HepG2 (cell line): Measurements from ENCODE around the gene TSHZ1. TPM values are rescaled to one million over a fixed set of nuclear protein-coding genes. Genes with fewer than 3 reads are reported as not detected.

Experiments
- ATAC-seq: fragments of 200-7000 bp; cut with Tn5 transposase; 3 replicates; pipeline ENCODE4 v1.9.1; 2020; ENCODE audit warnings: mild to moderate bottlenecking, moderate library complexity
- BruUV-seq: library from RNA; stranded (reverse); fragments of 400-500 nt; replicated peaks from 2 replicates; lab custom pipeline; 2021; lab: Mats Ljungman, UMichigan
- CTCF ChIA-PET: fragments of 300-600 bp; formaldehyde crosslinking; extraction: SDS; loops from one replicate; lab custom pipeline; 2021; ENCODE audit warnings: low total read pairs, inconsistent platforms, low intra/inter-chr PET ratio; lab: Yijun Ruan, JAX
- POLR2A ChIA-PET: fragments of 350-600 bp; sonication (Branson Sonifier 250); formaldehyde crosslinking; loops from one replicate; lab custom pipeline; 2020; ENCODE audit warnings: antibody characterized with exemption, inconsistent platforms; lab: Yijun Ruan, JAX
- DNase-seq: peaks from one replicate; pipeline ENCODE4 v3.0.0-alpha.2; 2015; ENCODE audit warnings: low spot score
- FAIRE-seq: peaks from 3 replicates; lab custom pipeline; 2011; peaks lifted over from hg19 to GRCh38; lab: Jason Lieb, UNC
- H2AFZ ChIP-seq: one replicate; pipeline ENCODE4 v1.6.1; 2011; ENCODE audit warnings: low read length, inconsistent platforms
- H3K27ac ChIP-seq: fragments of 300-600 bp; 3 replicates; pipeline ENCODE4 v1.8.0; 2011; ENCODE audit warnings: mixed run types, mild to moderate bottlenecking, mixed read lengths, low read length, inconsistent platforms; ENCODE audit not compliant: insufficient read depth; ENCODE audit errors: extremely low read length
- H3K27me3 ChIP-seq, 2 experiments: fragments of 200-600 bp in 1 of 2; 2 replicates in 1 of 2; 3 replicates in 1 of 2; pipeline versions ENCODE4 v1.6.0 to v1.8.0; 2011; ENCODE audit warnings: low read length in 2 of 2, mild to moderate bottlenecking in 2 of 2, moderate library complexity in 2 of 2, inconsistent platforms in 1 of 2; ENCODE audit not compliant: insufficient read depth in 2 of 2, control insufficient read depth in 1 of 2
- H3K36me3 ChIP-seq, 2 experiments: fragments of 200-600 bp in 1 of 2; replicated peaks in 1 of 2; 2 replicates in 1 of 2; 3 replicates in 1 of 2; pipeline versions ENCODE4 v1.5.1 to v1.8.0; 2011; ENCODE audit warnings: low read length in 2 of 2, inconsistent platforms in 1 of 2; ENCODE audit not compliant: insufficient read depth in 2 of 2, control insufficient read depth in 1 of 2
- H3K4me1 ChIP-seq: 2 replicates; pipeline ENCODE4 v1.5.1; 2012; ENCODE audit warnings: low read length, inconsistent platforms; ENCODE audit not compliant: insufficient read depth
- H3K4me2 ChIP-seq: 2 replicates; pipeline ENCODE4 v1.6.0; 2011; ENCODE audit warnings: low read depth, low read length, inconsistent platforms
- H3K4me3 ChIP-seq, 3 experiments: fragments of 200-600 bp in 1 of 3; sonication (generic), shearing (Covaris generic) in 1 of 3; replicated peaks in 1 of 3; 2 replicates each; pipeline ENCODE4 v1.5.1; 2011 to 2016; ENCODE audit warnings: low read length in 3 of 3, inconsistent platforms in 2 of 3, low read depth in 2 of 3, mild to moderate bottlenecking in 2 of 3, control low read depth in 1 of 3, mixed read lengths in 1 of 3; ENCODE audit not compliant: insufficient read depth in 1 of 3
- H3K79me2 ChIP-seq: one replicate; pipeline ENCODE4 v1.6.1; 2011; ENCODE audit warnings: low read length, inconsistent platforms; ENCODE audit not compliant: insufficient read depth
- H3K9ac ChIP-seq: 2 replicates; pipeline ENCODE4 v1.6.0; 2011; ENCODE audit warnings: mild to moderate bottlenecking, low read depth, low read length, inconsistent platforms; ENCODE audit not compliant: insufficient read depth
- H3K9me3 ChIP-seq: 2 replicates; pipeline ENCODE4 v1.5.1; 2012; ENCODE audit warnings: mild to moderate bottlenecking, low read length
- H4K20me1 ChIP-seq: 2 replicates; pipeline ENCODE4 v1.6.0; 2011; ENCODE audit warnings: inconsistent platforms, mild to moderate bottlenecking, low read length, moderate library complexity; ENCODE audit not compliant: insufficient read depth
- DMAP1 ChIP-seq: IDR thresholded peaks from 2 replicates; pipeline ENCODE4 v1.6.1; 2016
- EEA1 ChIP-seq: sonication (generic); formaldehyde crosslinking; IDR thresholded peaks from 2 replicates; pipeline ENCODE4 v1.5.1; 2020; ENCODE audit warnings: mild to moderate bottlenecking, missing genetic modification reagents, borderline replicate concordance
- ETV6 ChIP-seq: sonication (generic); formaldehyde crosslinking; conservative IDR thresholded peaks from 2 replicates; pipeline ENCODE4 v1.4.0; 2020; ENCODE audit warnings: missing genetic modification reagents
- HOXA5 ChIP-seq: sonication (generic); formaldehyde crosslinking; IDR thresholded peaks from 2 replicates; pipeline ENCODE4 v1.4.0; 2020; ENCODE audit warnings: missing genetic modification reagents
- MED13 ChIP-seq: sonication (generic); formaldehyde crosslinking; IDR thresholded peaks from 2 replicates; pipeline ENCODE4 v1.5.0; 2020; ENCODE audit warnings: missing genetic modification reagents
- MEIS2 ChIP-seq: sonication (generic); formaldehyde crosslinking; IDR thresholded peaks from 2 replicates; pipeline ENCODE4 v1.9.0; 2021; ENCODE audit warnings: mild to moderate bottlenecking, missing genetic modification reagents
- RBFOX2 ChIP-seq: fragments of 200-400 bp; formaldehyde crosslinking; IDR thresholded peaks from 2 replicates; pipeline ENCODE4 v1.6.1; 2017; ENCODE audit warnings: low read depth, mild to moderate bottlenecking, low read length
- SMAD1 ChIP-seq: sonication (generic); formaldehyde crosslinking; IDR thresholded peaks from 2 replicates; pipeline ENCODE4 v1.4.0; 2020; ENCODE audit warnings: missing genetic modification reagents, low read depth, mild to moderate bottlenecking, borderline replicate concordance
- THYN1 ChIP-seq: sonication (generic); formaldehyde crosslinking; IDR thresholded peaks from 2 replicates; pipeline ENCODE4 v1.8.1; 2023; ENCODE audit warnings: low read depth, mild to moderate bottlenecking, moderate library complexity, missing genetic modification reagents, borderline replicate concordance
- TOPORS ChIP-seq: sonication (generic); formaldehyde crosslinking; IDR thresholded peaks from 2 replicates; pipeline ENCODE4 v1.8.0; 2023; ENCODE audit warnings: mild to moderate bottlenecking, missing genetic modification reagents
- ZBTB21 ChIP-seq: sonication (generic); formaldehyde crosslinking; IDR thresholded peaks from 2 replicates; pipeline ENCODE4 v1.4.0; 2020; ENCODE audit warnings: missing genetic modification reagents
- ZFP36L1 ChIP-seq: sonication (generic); formaldehyde crosslinking; IDR thresholded peaks from 2 replicates; pipeline ENCODE4 v1.8.0; 2022; ENCODE audit warnings: mild to moderate bottlenecking, missing genetic modification reagents, moderate library complexity
- ZNF34 ChIP-seq: sonication (generic); formaldehyde crosslinking; IDR thresholded peaks from 2 replicates; pipeline ENCODE4 v1.4.0; 2020; ENCODE audit warnings: mild to moderate bottlenecking, missing genetic modification reagents, borderline replicate concordance
- ZNF367 ChIP-seq: sonication (generic); formaldehyde crosslinking; IDR thresholded peaks from 2 replicates; pipeline ENCODE4 v1.4.0; 2020; ENCODE audit warnings: missing genetic modification reagents, borderline replicate concordance
- ZNF629 ChIP-seq: sonication (generic); formaldehyde crosslinking; conservative IDR thresholded peaks from 2 replicates; pipeline ENCODE4 v1.5.0; 2020; ENCODE audit warnings: missing genetic modification reagents
- ZSCAN30 ChIP-seq: sonication (generic); formaldehyde crosslinking; IDR thresholded peaks from 2 replicates; pipeline ENCODE4 v1.5.0; 2020; ENCODE audit warnings: mild to moderate bottlenecking, missing genetic modification reagents
- WGBS: methylation state at CpG from one replicate; pipeline ENCODE4 v1.1.6; 2017; ENCODE audit warnings: low lambda C conversion rate; 5-methylcytosine and 5-hydroxymethylcytosine counted together
- in situ Hi-C: cut with HindIII; loops from 2 replicates; pipeline ENCODE4 v1.10.0; 2017; ENCODE audit warnings: low pct_unique_long_range_greater_than_20kb; ENCODE audit not compliant: extremely low pct_ligation_motif_present
- intact Hi-C: fragments of 100-400 bp; cut with micrococcal nuclease; formaldehyde crosslinking; loops from one replicate; pipeline ENCODE4 v1.10.0; 2022; ENCODE audit not compliant: unreplicated experiment
- polyA plus RNA-seq, 8 experiments: library from polyadenylated mRNA; depleted of rRNA in 3 of 8; stranded (reverse) in 7 of 8; unstranded in 1 of 8; fragments of >200 nt; fragmentation: Illumina TruSeq in 4 of 8; extraction: Trizol in 4 of 8; gene quantifications; 2 replicates each; pipeline versions ENCODE4 v1.2.1 to v1.2.3, GENCODE V29; 2011 to 2016; ENCODE audit warnings: low read depth in 4 of 8, missing spikeins in 1 of 8, mixed read lengths in 1 of 8; ENCODE audit not compliant: insufficient read depth in 1 of 8
- total RNA-seq, 5 experiments: library from RNA; depleted of rRNA; stranded (reverse); fragments of >200 nt; fragmentation: Illumina TruSeq; extraction: Trizol; gene quantifications; 2 replicates each; pipeline ENCODE4 v1.2.3, GENCODE V29; 2016; ENCODE audit warnings: low read depth in 1 of 5
- TF ChIP-seq, protein P1 (sequence below): sonication (generic); formaldehyde crosslinking; IDR thresholded peaks from 2 replicates; pipeline ENCODE4 v1.4.0; 2020; ENCODE audit warnings: mild to moderate bottlenecking, missing genetic modification reagents, borderline replicate concordance
- TF ChIP-seq, protein P2 (sequence below): IDR thresholded peaks from 2 replicates; pipeline ENCODE4 v1.6.1; 2016; ENCODE audit warnings: missing genetic modification reagents, missing compliant biosample characterization
- TF ChIP-seq, protein P3 (sequence below): sonication (generic); formaldehyde crosslinking; IDR thresholded peaks from 2 replicates; pipeline ENCODE4 v1.4.0; 2020; ENCODE audit warnings: mild to moderate bottlenecking, missing genetic modification reagents

Gene TSHZ1
- total and polyA plus RNA-seq, 2 of the 13 experiments (the other 11 are each of a cell fraction or from before 2014, with no cell fraction given): 2.5 to 2.7 TPM

DNA sequence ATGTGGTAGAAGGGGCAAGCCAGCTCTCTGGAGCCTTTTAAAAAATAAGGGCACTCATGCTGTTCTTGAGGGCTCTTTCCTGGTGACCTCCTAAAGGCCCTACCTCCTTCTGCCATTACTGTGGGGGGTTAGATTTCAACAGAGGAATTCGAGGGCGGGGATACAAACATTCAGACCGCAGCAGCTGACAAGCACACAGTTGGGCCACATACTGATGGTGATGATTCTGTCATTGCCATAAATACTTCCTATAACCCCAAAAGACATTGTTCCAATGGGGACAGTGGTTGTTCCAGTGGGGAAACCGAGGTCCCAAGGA, 67.0 kb downstream of the TSHZ1 start:
- no peak overlapping the region for H3K4me2 ChIP-seq
- DNase-seq (no peak), ATAC-seq (no peak), FAIRE-seq (no peak)
- no peak overlapping the region for H3K9ac ChIP-seq
- H4K20me1 ChIP-seq: 0 out of 2 replicates have a peak, but pooled peaks cover 2% of the 10 kb centered on the region
- CTCF ChIA-PET: no interaction called here
- 98% methylated on average over 4 of the region's 4 CpGs for WGBS
- H3K4me1 ChIP-seq: no peaks in the 10 kb centered on the region
- intact Hi-C loops: no loop called here
- H2AFZ ChIP-seq: no peak overlapping the region
- H3K9me3 ChIP-seq: no peaks in the 10 kb centered on the region
- POLR2A ChIA-PET: no interaction called here
- no peak overlapping the region for H3K27ac ChIP-seq
- no peaks in the 10 kb centered on the region for H3K36me3 ChIP-seq
- no TSS peak for BruUV-seq
- TF ChIP-seq TOPORS (CRISPR knock-in tag) (no peak), ZFP36L1 (CRISPR knock-in tag) (no peak), MEIS2 (CRISPR knock-in tag) (no peak), DMAP1 (CRISPR knock-in tag) (no peak), RBFOX2 (no peak), ETV6 (CRISPR knock-in tag) (no peak), ZNF629 (CRISPR knock-in tag) (no peak), HOXA5 (CRISPR knock-in tag) (no peak), ZNF367 (no peak), ZBTB21 (CRISPR knock-in tag) (no peak), MED13 (CRISPR knock-in tag) (no peak), EEA1 (CRISPR knock-in tag) (no peak), THYN1 (CRISPR knock-in tag) (no peak), ZNF34 (CRISPR knock-in tag) (no peak), ZSCAN30 (no peak), SMAD1 (CRISPR knock-in tag) (no peak)
- TF ChIP-seq, protein P1, sequence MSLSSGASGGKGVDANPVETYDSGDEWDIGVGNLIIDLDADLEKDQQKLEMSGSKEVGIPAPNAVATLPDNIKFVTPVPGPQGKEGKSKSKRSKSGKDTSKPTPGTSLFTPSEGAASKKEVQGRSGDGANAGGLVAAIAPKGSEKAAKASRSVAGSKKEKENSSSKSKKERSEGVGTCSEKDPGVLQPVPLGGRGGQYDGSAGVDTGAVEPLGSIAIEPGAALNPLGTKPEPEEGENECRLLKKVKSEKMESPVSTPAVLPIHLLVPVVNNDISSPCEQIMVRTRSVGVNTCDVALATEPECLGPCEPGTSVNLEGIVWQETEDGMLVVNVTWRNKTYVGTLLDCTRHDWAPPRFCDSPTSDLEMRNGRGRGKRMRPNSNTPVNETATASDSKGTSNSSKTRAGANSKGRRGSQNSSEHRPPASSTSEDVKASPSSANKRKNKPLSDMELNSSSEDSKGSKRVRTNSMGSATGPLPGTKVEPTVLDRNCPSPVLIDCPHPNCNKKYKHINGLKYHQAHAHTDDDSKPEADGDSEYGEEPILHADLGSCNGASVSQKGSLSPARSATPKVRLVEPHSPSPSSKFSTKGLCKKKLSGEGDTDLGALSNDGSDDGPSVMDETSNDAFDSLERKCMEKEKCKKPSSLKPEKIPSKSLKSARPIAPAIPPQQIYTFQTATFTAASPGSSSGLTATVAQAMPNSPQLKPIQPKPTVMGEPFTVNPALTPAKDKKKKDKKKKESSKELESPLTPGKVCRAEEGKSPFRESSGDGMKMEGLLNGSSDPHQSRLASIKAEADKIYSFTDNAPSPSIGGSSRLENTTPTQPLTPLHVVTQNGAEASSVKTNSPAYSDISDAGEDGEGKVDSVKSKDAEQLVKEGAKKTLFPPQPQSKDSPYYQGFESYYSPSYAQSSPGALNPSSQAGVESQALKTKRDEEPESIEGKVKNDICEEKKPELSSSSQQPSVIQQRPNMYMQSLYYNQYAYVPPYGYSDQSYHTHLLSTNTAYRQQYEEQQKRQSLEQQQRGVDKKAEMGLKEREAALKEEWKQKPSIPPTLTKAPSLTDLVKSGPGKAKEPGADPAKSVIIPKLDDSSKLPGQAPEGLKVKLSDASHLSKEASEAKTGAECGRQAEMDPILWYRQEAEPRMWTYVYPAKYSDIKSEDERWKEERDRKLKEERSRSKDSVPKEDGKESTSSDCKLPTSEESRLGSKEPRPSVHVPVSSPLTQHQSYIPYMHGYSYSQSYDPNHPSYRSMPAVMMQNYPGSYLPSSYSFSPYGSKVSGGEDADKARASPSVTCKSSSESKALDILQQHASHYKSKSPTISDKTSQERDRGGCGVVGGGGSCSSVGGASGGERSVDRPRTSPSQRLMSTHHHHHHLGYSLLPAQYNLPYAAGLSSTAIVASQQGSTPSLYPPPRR (CRISPR knock-in tag): no peak
- TF ChIP-seq, protein P2, sequence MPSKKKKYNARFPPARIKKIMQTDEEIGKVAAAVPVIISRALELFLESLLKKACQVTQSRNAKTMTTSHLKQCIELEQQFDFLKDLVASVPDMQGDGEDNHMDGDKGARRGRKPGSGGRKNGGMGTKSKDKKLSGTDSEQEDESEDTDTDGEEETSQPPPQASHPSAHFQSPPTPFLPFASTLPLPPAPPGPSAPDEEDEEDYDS (CRISPR knock-in tag): no peak
- TF ChIP-seq, protein P3, sequence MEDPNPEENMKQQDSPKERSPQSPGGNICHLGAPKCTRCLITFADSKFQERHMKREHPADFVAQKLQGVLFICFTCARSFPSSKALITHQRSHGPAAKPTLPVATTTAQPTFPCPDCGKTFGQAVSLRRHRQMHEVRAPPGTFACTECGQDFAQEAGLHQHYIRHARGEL: no peak
- TF ChIP-seq, all 625 proteins: peak for 0
- H3K4me3 ChIP-seq: no peak overlapping the region
- H3K27me3 ChIP-seq: no peaks in the 10 kb centered on the region
- H3K79me2 ChIP-seq: no peaks in the 10 kb centered on the region
- in situ Hi-C loops: no loop called here
